Embryonic facial prominence (tissue), 1 donor: ENCODE results near the gene IL1F10.

Source experiments
- DNase-seq: peaks from one replicate; pipeline ENCODE4 v3.0.0-alpha.2; 2016; ENCODE audit errors: extremely low spot score

IL1F10 gene

DNA sequence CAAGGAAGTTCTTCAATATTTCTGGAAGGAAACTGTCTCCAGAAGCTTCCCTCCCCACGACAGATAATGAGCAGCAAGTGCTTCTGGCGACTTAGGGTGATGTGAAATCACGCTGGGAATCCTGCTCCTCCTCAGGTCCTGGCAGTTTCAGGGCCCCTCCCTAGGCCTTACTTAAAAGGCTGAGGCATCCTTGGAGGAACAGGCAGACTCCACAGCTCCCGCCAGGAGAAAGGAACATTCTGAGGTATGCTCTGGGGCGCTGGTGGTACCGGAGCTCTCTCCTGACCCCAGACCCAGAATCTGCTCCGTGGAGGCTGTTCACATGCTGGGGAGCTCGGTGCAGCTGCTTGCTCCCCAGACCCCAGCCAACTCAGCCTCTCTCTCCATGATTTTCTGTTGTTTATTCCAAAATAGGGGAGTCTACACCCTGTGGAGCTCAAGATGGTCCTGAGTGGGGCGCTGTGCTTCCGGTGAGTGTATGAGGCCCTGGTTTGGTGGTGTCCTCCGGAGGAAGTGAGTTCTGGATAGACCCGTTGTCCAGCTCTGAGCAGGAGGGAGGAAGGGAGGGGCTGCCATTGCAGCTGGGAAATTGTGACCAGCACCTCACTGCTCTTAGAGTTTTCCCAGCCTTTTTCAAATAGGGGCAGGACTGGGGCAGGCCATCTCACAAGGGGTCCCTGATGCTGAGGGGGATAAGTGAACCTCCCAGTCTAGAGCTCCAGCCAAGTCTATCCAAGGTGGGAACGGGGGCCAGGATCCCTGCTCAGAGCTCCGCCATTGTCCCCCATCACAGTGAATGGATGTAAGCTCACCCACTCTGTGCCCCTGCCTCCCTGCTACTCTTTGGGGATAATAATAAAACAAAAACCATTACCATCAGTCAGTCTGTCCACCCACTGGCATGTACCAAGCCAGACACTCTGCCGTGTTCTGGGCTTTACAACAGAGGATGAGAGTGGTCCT lies 8.5 kb upstream of the IL1F10 start, which contains the start of gene IL36RN:
TSS of gene IL36RN (plus strand) at position 201 of the 963 bp plus-strand sequence. CDS start at position 442, 241 bp downstream.
- no peak for DNase-seq

DNA sequence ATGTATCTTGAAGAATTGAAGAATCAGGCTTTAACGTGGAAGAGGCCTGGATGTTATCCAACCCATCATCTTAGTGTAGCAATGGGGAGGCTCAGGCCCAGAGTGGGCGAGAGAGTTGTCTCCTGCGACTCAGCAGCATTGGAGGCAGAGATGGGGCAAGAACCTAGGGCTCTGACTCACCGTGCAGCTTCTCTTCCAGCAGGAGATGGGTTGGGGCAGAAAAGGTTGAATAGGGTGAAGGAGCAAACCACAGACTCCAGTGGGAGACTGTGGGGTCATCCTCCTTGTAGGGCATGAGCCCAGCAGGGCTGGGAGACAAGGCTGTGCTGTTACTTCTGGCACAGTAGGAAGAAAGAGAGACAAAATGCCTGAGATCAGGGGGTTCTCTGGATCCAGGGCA lies 7.4 kb upstream of the IL1F10 start:
- DNase-seq: no peak

DNA sequence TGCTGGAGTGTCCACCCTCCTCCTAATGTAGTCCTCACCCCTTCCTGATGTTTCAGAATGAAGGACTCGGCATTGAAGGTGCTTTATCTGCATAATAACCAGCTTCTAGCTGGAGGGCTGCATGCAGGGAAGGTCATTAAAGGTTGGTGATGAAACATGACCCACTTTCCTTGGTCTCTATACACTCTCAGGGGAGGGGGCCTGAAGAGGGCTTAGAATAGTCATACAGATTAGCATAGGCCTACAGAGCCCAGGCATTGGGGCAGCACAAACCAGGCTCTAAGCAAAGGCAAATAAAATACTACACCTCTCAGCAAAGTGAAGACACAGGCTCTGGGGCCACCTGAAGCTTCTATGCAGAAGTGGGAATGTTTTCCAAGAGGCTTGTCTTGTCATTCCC lies 7.0 kb upstream of the IL1F10 start:
- no peak for DNase-seq

DNA sequence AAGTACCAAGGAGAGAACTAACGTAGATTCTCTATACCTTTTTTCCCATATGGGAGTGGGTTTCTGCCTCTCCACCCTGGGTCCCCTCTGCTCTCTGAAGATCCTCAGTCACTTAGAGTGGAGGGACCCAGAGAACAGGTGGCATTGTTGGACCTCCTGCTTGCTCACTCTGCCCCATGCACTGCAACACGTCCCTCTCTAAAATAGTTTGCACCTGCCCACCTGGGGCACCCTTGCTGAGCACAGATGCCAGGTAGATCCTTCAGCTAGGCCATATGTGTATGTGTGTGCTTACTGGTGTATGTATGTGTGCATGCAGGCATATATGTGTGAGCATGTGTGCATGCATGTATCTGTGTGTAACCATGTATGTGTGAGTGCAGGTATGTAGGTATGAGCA lies 6.5 kb upstream of the IL1F10 start:
- no peak for DNase-seq

DNA sequence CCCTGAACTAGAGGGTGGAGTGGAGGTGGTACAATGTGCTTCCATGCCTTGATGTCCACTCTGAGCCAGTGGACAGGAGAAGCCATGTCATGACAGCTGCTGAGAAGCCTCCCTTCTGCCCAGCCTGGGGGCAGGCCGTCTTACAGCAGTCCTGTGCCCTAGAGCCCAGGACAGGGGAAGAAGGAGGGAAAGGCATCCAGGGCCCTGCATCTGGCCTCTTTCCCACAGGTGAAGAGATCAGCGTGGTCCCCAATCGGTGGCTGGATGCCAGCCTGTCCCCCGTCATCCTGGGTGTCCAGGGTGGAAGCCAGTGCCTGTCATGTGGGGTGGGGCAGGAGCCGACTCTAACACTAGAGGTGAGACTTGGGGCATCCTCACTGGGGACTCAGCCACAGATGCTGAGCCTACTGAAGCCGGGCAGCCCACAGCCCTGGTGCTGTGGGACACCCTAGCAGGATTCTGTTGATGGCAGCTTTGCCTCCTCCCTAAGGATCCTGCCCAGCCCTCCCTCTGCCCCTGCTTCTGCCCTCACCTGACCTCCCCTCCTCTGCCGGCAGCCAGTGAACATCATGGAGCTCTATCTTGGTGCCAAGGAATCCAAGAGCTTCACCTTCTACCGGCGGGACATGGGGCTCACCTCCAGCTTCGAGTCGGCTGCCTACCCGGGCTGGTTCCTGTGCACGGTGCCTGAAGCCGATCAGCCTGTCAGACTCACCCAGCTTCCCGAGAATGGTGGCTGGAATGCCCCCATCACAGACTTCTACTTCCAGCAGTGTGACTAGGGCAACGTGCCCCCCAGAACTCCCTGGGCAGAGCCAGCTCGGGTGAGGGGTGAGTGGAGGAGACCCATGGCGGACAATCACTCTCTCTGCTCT lies 5.6 kb upstream of the IL1F10 start:
- DNase-seq: no peak

DNA sequence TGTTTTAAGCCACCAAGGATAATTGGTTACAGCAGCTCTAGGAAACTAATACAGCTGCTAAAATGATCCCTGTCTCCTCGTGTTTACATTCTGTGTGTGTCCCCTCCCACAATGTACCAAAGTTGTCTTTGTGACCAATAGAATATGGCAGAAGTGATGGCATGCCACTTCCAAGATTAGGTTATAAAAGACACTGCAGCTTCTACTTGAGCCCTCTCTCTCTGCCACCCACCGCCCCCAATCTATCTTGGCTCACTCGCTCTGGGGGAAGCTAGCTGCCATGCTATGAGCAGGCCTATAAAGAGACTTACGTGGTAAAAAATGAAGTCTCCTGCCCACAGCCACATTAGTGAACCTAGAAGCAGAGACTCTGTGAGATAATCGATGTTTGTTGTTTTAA lies 3.5 kb upstream of the IL1F10 start:
- DNase-seq: no peak

DNA sequence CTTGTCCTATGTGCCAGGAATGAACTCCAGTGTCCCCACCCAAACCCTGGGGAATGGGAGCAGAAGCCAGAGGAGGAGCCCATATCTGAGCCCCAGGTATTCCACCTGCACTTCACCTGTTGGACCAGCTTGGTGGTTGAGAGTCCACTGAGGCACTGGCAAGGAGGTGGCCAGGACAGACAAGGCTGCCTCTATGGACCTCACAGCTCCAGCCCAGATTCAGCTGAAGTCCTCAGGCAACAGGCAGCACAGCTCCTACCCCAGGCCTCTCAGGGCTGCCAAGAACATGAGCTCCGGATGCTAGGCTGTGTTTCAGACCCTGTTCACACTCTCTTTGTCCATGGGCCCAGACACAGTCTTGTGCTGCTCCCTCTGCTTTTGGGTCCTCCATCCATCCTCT lies 2.9 kb upstream of the IL1F10 start:
- DNase-seq: no peak

DNA sequence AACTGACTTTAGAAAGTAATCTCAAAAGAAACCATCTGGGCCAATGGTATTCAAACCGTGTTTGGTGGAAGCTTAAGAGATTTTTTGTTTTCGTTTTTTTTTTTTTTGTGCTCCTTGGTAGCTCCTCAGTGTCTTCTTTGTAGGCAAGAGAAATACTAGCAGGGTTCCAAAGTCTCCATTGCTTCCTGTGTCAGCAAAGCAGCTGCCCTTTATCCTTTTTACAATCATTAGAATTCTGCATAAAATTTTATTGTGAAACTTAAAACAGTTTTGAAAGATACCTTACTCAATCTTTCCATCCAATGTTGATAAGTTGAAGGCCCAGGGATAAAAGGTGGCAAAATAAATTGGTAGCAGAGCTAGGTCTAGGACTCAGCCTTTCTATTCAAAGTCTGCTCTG lies 479 bp downstream of the IL1F10 start:
- DNase-seq: no peak

DNA sequence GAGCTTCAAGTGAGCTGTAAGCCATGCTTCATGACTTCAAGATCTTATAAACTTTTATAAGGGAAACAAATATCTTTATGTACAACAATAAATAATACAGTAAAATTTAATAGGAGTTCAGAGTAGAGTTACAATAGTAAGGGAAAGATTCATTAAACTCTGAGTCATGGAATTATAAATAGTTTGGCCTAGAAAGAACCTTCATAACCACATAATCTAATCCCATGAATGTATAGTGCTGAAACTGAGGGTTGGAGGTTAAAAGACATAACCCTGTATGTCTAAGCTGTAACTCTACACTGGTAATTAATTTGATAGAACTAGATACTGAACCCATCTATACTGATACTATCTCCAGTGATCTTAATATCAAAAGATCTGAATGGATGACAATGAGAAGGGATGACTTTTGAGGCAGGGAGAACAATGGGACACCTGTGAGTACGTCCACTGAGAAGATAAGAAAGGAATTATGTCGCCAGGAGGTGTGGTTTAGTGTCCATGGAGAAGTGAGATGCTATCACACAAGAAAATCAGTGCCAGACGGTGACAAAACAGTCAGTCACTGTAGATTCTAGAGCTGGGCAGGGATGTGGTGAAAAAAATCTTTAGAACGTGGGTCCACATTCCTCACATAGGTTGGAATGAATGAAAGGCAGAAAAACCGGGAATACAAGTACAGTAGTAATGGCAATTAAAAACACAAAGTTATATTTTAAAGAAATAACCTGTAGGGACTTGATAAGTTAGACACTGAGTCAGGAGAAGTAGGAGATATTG lies 1.1 kb downstream of the IL1F10 start:
- DNase-seq: no peak

DNA sequence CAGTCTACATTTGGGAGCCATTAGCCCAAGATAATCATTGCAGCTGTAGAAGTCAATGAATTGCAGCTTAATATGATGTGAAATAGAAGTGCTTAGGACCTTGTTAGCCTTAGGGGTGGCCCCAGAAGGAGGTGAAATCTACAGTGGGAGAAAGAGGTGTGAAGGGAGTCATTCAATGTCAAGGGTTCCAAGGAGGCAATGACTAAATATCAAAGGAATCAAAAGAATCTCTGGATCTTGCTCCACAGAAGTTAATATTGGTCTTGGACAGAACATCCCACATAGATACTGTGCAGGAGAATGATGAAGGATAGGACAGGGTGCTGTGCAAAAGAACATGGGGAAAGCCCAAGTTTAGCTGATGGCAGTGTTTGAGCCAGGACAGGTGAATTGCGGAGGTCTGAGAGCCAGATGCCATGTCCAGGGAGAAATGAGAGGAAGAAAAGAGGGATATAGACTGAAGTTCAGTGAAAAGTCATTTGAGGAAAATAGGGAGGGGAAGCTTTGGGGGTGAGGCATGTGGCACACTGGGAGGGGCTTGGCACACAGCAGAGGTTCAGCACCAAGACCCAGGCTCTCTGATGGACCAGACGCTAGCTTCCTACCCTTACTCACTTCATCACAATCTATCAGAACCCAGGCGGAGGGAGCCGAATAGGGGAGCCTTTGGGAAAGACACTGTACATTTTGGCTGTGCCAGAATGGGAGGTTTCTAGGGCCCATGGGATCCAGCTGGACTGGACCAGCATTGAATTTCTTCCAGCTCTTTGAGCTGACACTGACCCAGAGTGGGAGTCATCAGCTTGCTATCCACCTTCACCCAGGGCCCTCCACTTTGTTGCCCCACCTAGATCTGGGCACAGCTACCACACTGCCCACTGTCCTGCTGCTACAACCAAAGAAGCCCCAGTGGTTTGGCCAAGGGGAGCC lies 2.2 kb downstream of the IL1F10 start:
- DNase-seq: no peak

DNA sequence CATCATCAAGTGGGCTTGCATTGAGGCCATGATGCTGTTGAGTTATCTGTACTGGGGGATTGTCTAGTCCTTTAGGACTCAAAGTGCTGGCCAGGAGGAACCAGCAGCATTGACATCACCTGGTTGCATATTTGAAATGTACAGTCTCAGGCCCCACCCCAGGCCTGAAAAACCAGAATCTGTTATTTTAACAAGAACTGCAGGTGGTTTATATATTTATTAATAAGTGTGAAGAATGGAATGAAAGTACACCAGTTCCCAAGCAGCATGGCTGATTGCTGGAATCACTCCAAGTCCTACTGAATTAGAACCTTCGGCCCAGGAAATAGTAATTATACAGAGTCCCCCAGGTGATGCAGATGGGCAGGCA lies 2.8 kb downstream of the IL1F10 start:
- no peak for DNase-seq

DNA sequence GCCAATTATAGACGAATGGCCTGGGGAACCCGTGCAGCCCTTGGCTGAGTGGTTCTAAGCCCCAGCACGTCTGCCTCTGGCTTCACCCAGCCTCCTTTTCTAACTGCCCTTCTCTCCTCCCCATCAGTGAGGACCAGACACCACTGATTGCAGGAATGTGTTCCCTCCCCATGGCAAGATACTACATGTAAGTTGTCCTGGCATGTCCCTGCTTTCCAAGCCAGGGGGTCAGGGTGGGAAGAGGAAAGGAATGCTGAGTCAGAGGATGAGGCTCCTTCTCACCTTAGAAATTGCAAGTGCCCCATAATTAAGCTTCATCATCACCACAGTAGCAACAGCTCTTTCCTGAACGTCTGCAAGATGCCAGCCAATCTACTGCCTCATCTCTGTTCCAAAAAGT lies 4.8 kb downstream of the IL1F10 start:
- no peak for DNase-seq

DNA sequence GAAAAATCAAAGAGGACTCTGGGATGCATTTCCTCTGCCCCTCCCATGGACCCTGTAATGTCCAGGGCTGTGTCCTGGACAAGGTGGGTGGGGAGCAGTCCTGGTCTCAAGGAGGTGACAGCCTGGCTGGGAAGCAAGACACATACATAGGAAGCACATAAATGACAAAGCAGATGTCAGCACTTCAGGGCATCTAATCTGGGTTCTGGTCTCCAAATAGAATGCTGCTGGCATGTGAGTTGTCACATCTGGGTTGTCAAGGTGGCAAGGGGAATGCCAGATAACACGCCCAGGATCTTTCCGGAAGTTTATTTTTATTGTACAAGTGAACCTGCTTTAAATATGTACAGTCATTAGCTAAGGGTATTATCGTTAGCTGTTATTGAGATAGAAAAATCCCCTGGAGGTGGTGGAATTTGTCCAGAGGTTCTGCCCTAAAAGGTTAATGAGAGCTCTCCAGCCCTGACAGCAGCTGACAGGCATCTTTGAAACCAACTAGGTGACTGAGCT lies 5.6 kb downstream of the IL1F10 start:
- DNase-seq: no peak

DNA sequence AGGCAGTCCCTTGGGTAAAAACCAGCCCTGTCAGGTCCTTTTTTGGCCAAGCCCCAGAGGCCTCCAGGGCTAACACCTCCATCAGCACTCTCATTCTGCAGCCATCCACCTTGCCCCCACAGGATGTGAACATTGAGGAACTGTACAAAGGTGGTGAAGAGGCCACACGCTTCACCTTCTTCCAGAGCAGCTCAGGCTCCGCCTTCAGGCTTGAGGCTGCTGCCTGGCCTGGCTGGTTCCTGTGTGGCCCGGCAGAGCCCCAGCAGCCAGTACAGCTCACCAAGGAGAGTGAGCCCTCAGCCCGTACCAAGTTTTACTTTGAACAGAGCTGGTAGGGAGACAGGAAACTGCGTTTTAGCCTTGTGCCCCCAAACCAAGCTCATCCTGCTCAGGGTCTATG lies 7.3 kb downstream of the IL1F10 start:
- no peak for DNase-seq

DNA sequence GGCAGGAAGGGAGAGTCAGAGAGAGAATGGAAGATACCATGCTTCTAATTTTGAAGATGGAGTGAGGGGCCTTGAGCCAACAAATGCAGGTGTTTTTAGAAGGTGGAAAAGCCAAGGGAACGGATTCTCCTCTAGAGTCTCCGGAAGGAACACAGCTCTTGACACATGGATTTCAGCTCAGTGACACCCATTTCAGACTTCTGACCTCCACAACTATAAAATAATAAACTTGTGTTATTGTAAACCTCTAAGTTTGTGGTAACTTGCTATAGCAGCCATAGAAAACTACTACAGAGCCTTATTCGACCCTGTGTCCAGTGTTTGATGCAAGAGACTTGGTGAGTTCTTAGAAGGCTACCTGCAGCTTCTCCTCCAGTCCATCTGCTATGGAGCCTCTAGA lies 7.8 kb downstream of the IL1F10 start:
- DNase-seq: no peak

DNA sequence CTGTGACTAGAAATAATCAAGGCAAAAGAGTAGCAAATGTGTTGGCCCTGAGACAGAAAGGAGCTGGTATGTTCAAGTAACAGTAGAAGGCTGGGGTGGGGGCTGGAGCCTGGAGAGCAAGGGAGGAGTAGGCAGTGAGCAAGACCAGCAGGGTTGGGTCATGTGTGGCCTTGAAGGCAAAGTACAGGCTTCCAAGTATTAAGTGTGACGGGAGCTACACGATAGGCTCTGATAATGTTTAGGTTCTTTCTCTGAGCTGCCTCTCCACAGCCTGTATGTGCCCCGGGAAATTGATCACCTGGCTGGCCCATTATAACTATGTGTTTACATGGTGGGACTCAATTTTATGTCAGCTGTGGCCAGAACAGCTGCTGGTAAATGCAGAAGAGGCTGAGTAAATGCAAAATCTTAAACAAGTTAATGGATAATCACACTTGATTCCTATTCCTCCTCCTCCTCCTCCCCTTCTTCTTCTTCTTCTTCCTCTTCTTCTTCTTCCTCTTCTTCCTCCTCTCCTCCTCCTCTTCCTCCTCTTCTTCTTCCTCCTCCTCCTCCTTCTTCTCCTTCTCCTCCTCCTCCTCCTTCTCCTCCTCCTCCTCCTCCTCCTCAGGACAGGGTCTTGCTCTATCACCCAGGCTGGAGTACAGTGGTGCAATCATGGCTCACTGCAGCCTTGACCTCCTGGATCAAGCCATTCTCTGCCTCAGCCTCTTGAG lies 9.3 kb downstream of the IL1F10 start:
- no peak for DNase-seq

DNA sequence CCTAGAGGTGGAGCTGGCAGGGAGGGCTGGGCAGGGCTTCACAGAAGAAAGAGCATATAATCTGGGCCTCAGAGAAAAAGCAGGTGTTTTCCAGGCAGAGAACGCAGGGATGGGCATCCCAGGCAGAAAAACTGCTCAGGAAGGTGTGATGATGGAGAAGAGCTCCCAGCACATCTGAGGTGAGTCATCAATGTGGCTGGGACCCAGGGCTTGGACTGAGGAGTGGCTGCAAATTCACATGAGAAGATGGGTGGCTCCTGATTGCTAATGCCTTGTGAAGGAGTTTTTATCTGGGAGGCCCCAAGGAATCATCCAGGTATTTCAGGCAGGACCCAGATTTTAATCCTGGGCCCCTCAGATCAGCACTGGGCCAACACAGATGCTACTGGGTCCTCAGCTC lies 10.2 kb downstream of the IL1F10 start:
- DNase-seq: no peak

DNA sequence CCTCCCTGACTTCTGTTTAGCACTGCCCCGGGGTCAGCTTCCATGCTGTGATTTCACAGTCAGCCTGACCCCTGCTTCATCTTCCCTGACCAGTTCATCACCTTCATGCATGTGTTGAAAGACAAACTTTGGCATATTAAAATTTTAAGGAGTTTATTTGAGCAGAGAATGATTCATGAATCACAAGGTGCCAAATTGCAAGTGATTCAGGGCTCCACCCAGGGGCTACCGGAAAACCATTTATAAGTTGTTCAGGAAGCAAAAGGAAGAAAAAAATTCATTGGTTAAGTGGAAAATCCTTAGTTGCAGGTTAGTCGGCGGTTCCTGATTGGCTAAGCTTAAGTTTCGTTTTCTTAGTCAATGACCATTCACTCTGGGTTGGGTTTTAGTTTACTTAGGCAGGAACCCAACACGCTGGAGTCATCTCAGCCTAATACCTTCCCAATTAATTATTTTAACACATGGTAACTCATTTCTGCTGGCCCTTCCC lies 10.6 kb downstream of the IL1F10 start:
- no peak for DNase-seq

DNA sequence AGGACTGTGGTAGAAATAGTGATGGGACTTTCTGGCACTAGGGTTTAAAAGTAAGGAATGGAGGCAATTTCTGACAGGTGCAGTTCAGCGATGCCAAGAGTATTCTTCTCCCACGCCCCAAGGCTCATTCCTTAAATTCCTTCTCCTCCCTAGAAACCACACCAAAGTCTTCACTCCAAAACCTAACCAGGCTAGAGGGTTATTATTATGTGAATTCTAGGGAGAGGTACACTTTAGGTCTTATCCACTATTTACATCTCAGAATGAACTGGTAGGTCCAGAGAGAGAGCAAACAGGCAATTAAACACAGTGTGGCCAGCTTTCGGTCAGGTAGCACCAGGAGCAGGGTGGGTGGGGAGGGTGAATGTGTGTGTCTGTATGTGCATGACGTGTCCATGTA lies 11.4 kb downstream of the IL1F10 start:
- no peak for DNase-seq

DNA sequence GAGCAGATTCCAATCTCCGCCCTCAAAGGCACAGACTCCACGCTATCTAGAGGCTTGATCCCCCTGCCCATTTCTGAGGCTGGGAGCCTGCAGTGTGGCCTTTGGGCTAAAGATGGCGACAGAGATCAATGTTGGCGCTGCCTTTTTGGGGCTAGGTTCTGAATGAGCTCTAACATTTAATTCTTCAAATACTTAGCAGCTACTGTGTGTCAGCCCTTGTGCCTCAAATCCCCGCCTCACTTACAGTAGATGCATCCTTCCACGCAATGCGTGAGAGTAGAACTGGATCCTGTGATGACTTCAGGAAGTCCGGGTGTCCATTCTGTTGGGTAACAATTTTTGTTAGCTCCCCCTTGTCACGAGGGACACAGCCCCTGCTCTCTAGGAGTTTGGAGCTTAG lies 12.4 kb downstream of the IL1F10 start:
- DNase-seq: no peak
